SK-N-SH (cell line): ENCODE measurements around the gene TRPV3. TPM values are rescaled to one million over a fixed set of nuclear protein-coding genes. Genes with fewer than 3 reads are reported as not detected.
"Not testable (repeated sequence)": the region's sequence is repeated elsewhere in the genome, so short reads cannot be mapped to it uniquely, and the experiment has no call there.

Experiments used
- CTCF ChIA-PET: fragments of 300-600, 350-600 bp; formaldehyde crosslinking; extraction: SDS; loops from one replicate; lab custom pipeline; 2021; lab: Yijun Ruan, JAX
- POLR2A ChIA-PET: fragments of 350-600 bp; sonication (Branson Sonifier 250); formaldehyde crosslinking; extraction: SDS; loops from one replicate; lab custom pipeline; 2020; ENCODE audit warnings: antibody characterized with exemption, inconsistent platforms; lab: Yijun Ruan, JAX
- DNase-seq: peaks from one replicate; pipeline ENCODE4 v3.0.0; 2012
- H2AFZ ChIP-seq: fragments of 200-600 bp; sonication (generic); 2 replicates; pipeline ENCODE4 v1.8.1; 2016; ENCODE audit warnings: antibody characterized with exemption, mild to moderate bottlenecking, low read depth
- H3F3A ChIP-seq: fragments of 200-600 bp; sonication (generic); replicated peaks from 2 replicates; pipeline ENCODE3; 2016; ENCODE audit warnings: antibody characterized with exemption, mild to moderate bottlenecking; ENCODE audit not compliant: insufficient read depth
- H3K27ac ChIP-seq, 2 experiments: fragments of 200-500 bp in 1 of 2; fragments of 200-600 bp in 1 of 2; sonication (Bioruptor generic) in 1 of 2; sonication (generic), shearing (Covaris generic) in 1 of 2; 2 replicates each; pipeline versions ENCODE4 v1.5.1 to v1.6.1; 2014 to 2016; ENCODE audit warnings: low read depth in 2 of 2, inconsistent platforms in 1 of 2, low read length in 1 of 2, mild to moderate bottlenecking in 1 of 2, mixed read lengths in 1 of 2
- H3K27me3 ChIP-seq: fragments of 200-600 bp; sonication (generic), shearing (Covaris generic); 2 replicates; pipeline ENCODE4 v1.6.1; 2016; ENCODE audit warnings: mixed run types; ENCODE audit not compliant: insufficient read depth
- H3K36me3 ChIP-seq, 2 experiments: fragments of 200-500 bp in 1 of 2; fragments of 200-600 bp in 1 of 2; sonication (Bioruptor generic) in 1 of 2; sonication (generic) in 1 of 2; replicated peaks in 1 of 2; 2 replicates each; pipeline versions ENCODE3 to v1.5.1; 2014 to 2016; ENCODE audit warnings: low read length in 1 of 2, mild to moderate bottlenecking in 1 of 2; ENCODE audit not compliant: insufficient read depth in 2 of 2, control insufficient read depth in 1 of 2
- H3K4me1 ChIP-seq, 2 experiments: fragments of 200-500 bp in 1 of 2; fragments of 200-600 bp in 1 of 2; sonication (Bioruptor generic) in 1 of 2; sonication (generic), shearing (Covaris generic) in 1 of 2; 2 replicates each; pipeline versions ENCODE4 v1.5.1 to v1.6.1; 2014 to 2016; ENCODE audit warnings: low read depth in 1 of 2, low read length in 1 of 2, mixed run types in 1 of 2; ENCODE audit not compliant: insufficient read depth in 2 of 2, control insufficient read depth in 1 of 2
- H3K4me2 ChIP-seq: fragments of 200-600 bp; sonication (generic), shearing (Covaris generic); 2 replicates; pipeline ENCODE4 v1.6.1; 2017; ENCODE audit warnings: mixed run types
- H3K4me3 ChIP-seq, 2 experiments: fragments of 200-500 bp in 1 of 2; fragments of 200-600 bp in 1 of 2; sonication (Bioruptor generic) in 1 of 2; sonication (generic), shearing (Covaris generic) in 1 of 2; 2 replicates each; pipeline versions ENCODE4 v1.5.1 to v1.8.1; 2014 to 2016; ENCODE audit warnings: low read depth in 2 of 2, inconsistent platforms in 1 of 2, low read length in 1 of 2, mild to moderate bottlenecking in 1 of 2, mixed read lengths in 1 of 2, moderate library complexity in 1 of 2
- H3K79me2 ChIP-seq: fragments of 200-600 bp; sonication (generic); 2 replicates; pipeline ENCODE4 v1.8.1; 2017; ENCODE audit warnings: mild to moderate bottlenecking; ENCODE audit not compliant: insufficient read depth
- H3K9ac ChIP-seq: fragments of 200-600 bp; sonication (generic); 2 replicates; pipeline ENCODE4 v1.6.1; 2017; ENCODE audit warnings: mixed run types
- H3K9me2 ChIP-seq: fragments of 200-600 bp; sonication (generic); 2 replicates; pipeline ENCODE4 v1.6.1; 2017; ENCODE audit warnings: mixed run types
- H3K9me3 ChIP-seq: fragments of 200-600 bp; sonication (generic); 2 replicates; pipeline ENCODE4 v1.6.1; 2017; ENCODE audit warnings: mixed run types, mild to moderate bottlenecking, moderate library complexity
- H4K20me1 ChIP-seq: fragments of 200-600 bp; sonication (generic); 2 replicates; pipeline ENCODE4 v1.6.1; 2017; ENCODE audit warnings: mild to moderate bottlenecking, mixed run types; ENCODE audit not compliant: insufficient read depth
- CHD2 ChIP-seq: fragments of 150-350 bp; IDR thresholded peaks from 2 replicates; pipeline ENCODE4 v1.6.1; 2018; ENCODE audit warnings: low read length; ENCODE audit not compliant: partially characterized antibody
- EZH2phosphoT487 ChIP-seq: fragments of 200-600 bp; sonication (generic); IDR thresholded peaks from 2 replicates; pipeline ENCODE4 v1.6.1; 2017; ENCODE audit warnings: low read depth, mixed run types, mild to moderate bottlenecking, antibody characterized with exemption, moderate library complexity, borderline replicate concordance
- FOSL2 ChIP-seq: IDR thresholded peaks from 2 replicates; pipeline ENCODE4 v1.4.0; 2012; ENCODE audit warnings: low read depth, mild to moderate bottlenecking, moderate library complexity, borderline replicate concordance
- GABPA ChIP-seq: IDR thresholded peaks from 2 replicates; pipeline ENCODE4 v1.4.0; 2012; ENCODE audit warnings: low read depth, mild to moderate bottlenecking
- GATA2 ChIP-seq: sonication (generic); formaldehyde crosslinking; IDR thresholded peaks from 2 replicates; pipeline ENCODE4 v1.5.0; 2020; ENCODE audit warnings: mild to moderate bottlenecking, missing genetic modification reagents
- NFIC ChIP-seq: IDR thresholded peaks from 2 replicates; pipeline ENCODE4 v1.4.0; 2012; ENCODE audit warnings: borderline replicate concordance
- RAD21 ChIP-seq: IDR thresholded peaks from 2 replicates; pipeline ENCODE4 v1.6.1; 2012; ENCODE audit warnings: mild to moderate bottlenecking, low read length
- SMC3 ChIP-seq: IDR thresholded peaks from 2 replicates; pipeline ENCODE4 v1.6.1; 2012; ENCODE audit warnings: low read depth, low read length, improper control_type of control experiment
- WGBS: methylation state at CpG from one replicate; pipeline ENCODE4 v1.1.6; 2017; ENCODE audit warnings: low lambda C conversion rate; 5-methylcytosine and 5-hydroxymethylcytosine counted together
- polyA plus RNA-seq, 3 experiments: library from polyadenylated mRNA; depleted of rRNA; stranded (reverse); fragments of >200 nt; gene quantifications; 2 replicates each; pipeline ENCODE4 v1.2.3, GENCODE V29; 2012
- TF ChIP-seq, protein P1 (sequence below): IDR thresholded peaks from 2 replicates; pipeline ENCODE4; 2012

Gene TRPV3
- polyA plus RNA-seq, 1 of the 3 experiments (the other 2 are of a cell fraction): 0.28 TPM

DNA sequence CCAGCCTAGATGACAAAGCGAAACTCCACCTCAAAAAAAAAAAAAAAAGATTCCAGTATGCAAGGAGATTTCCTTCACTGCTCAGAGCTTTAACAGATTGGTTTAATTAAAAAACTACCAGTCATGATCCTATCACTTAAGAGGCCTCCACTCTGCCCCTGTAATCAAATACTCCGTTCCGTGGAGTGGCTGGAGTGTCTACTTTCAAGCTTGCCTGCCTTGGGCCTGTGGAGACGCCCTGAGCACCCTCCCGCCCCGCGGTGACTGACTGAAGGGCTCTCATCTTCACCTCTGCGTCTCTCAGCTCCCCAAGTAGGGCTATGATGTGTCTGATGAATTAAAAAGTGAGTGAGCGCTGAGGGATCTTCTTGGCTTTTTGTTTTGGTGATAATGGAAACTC lies 25.3 kb upstream of the TRPV3 start:
- no peak overlapping the region for H3K9ac ChIP-seq
- H3K4me3 ChIP-seq: no peak overlapping the region
- no peak overlapping the region for H2AFZ ChIP-seq
- H4K20me1 ChIP-seq: no peaks in the 10 kb centered on the region
- H3K4me2 ChIP-seq: no peak overlapping the region
- ChIA-PET CTCF (no interaction called here), POLR2A (no interaction called here)
- no peaks in the 10 kb centered on the region for H3K27me3 ChIP-seq
- no peaks in the 10 kb centered on the region for H3K79me2 ChIP-seq
- no peak for DNase-seq
- H3F3A ChIP-seq: no peaks in the 10 kb centered on the region
- 92% methylated on average over 9 of the region's 9 CpGs for WGBS
- H3K9me3 ChIP-seq: no peaks in the 10 kb centered on the region
- H3K4me1 ChIP-seq: no peaks in the 10 kb centered on the region
- TF ChIP-seq GATA2 (CRISPR knock-in tag) (no peak), CHD2 (no peak), RAD21 (no peak), EZH2phosphoT487 (no peak), NFIC (no peak)
- TF ChIP-seq, protein P1, sequence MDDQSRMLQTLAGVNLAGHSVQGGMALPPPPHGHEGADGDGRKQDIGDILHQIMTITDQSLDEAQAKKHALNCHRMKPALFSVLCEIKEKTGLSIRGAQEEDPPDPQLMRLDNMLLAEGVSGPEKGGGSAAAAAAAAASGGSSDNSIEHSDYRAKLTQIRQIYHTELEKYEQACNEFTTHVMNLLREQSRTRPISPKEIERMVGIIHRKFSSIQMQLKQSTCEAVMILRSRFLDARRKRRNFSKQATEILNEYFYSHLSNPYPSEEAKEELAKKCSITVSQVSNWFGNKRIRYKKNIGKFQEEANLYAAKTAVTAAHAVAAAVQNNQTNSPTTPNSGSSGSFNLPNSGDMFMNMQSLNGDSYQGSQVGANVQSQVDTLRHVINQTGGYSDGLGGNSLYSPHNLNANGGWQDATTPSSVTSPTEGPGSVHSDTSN: no peak
- H3K36me3 ChIP-seq: peaks cover 0 to 3% of the 10 kb centered on the region in 2 experiments
- H3K27ac ChIP-seq: no peak overlapping the region
- no peaks in the 10 kb centered on the region for H3K9me2 ChIP-seq

DNA sequence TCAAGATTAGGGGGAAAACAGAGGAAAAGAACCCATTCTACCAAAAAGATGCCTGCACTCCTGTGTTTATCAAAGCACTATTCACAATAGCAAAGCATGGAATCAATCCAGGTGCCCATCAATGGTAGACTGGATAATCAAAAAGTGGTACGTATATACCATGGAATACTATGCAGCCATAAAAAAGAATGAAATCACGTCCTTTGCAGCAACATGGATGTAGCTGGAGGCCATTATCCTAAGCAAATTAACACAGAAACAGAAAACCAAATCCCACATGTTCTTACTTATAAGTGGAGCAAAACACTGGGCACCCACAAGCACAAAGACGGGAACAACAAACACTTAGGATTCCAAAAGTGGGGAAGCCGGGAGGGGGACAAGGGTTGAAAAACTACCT lies 21.1 kb upstream of the TRPV3 start:
- H3K36me3 ChIP-seq, H3F3A ChIP-seq, H3K27ac ChIP-seq, DNase-seq, POLR2A ChIA-PET, H2AFZ ChIP-seq, H3K9me3 ChIP-seq, CTCF ChIA-PET, H3K27me3 ChIP-seq, H3K79me2 ChIP-seq, H3K4me3 ChIP-seq, H3K9ac ChIP-seq, H3K4me1 ChIP-seq, H4K20me1 ChIP-seq, H3K9me2 ChIP-seq, H3K4me2 ChIP-seq: not testable (repeated sequence)
- WGBS: 88% methylated on average over 4 of the region's 4 CpGs

DNA sequence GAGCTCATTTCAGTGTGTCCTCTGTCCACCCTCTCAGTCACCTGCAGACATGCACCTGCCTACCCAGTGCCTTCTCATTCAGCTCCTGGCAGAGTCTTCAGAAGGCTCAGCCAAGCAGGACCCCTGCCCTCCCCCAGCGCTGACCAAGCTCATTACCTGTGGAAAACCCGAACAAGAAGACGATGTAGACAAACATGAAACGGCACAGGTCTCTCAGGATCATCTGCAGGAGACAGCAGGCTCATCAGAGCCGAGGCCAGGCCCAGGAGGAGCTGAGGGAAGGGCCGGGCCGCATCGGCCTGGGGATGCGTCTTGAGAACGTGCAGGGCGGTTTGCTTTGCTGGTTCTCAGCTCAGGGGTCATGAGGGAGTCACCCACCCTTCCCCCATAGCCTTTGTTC lies 19.4 kb upstream of the TRPV3 start:
- Histone ChIP-seq H3K27me3 (no peaks in the 10 kb centered on the region), H3K4me2 (no peak overlapping the region), H3K9ac (no peak overlapping the region), H3K9me3 (no peaks in the 10 kb centered on the region), H3K4me1 (no peaks in the 10 kb centered on the region), H3K79me2 (no peaks in the 10 kb centered on the region), H3K9me2 (no peaks in the 10 kb centered on the region), H3K36me3 (no peaks in the 10 kb centered on the region), H3K4me3 (no peak overlapping the region), H3F3A (no peaks in the 10 kb centered on the region), H4K20me1 (no peaks in the 10 kb centered on the region), H3K27ac (no peak overlapping the region), H2AFZ (no peak overlapping the region)
- no peak for TF ChIP-seq FOSL2
- TF ChIP-seq GABPA: no peak
- TF ChIP-seq SMC3: no peak
- DNase-seq: no peak
- WGBS: 93% methylated on average over 9 of the region's 11 CpGs
- ChIA-PET POLR2A (no interaction called here), CTCF (no interaction called here)
